ENCODE measurements around the gene PPP2R3B.

DNA sequence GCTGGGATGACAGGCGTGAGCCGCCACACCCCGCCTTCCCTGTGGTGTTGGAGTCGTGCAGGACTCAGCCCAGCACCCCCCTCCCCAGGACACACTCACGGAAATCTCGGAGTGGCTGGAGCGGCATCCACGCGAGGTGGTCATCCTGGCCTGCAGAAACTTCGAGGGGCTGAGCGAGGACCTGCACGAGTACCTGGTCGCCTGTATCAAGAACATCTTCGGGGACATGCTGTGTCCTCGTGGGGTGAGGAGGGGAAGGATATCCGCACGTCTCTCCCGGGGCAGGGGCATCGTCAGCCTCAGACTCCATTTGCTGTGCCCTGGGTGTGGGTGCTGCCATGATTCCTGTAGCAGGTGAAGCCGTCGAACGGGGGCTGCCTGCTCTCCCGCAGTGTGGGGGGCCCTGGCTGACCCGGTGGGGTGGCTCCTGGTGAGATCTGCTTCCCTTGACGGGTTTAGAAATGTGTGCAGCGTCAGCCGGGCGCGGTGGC lies 95.3 kb downstream of the PPP2R3B start:
- TF ChIP-seq, protein P1, sequence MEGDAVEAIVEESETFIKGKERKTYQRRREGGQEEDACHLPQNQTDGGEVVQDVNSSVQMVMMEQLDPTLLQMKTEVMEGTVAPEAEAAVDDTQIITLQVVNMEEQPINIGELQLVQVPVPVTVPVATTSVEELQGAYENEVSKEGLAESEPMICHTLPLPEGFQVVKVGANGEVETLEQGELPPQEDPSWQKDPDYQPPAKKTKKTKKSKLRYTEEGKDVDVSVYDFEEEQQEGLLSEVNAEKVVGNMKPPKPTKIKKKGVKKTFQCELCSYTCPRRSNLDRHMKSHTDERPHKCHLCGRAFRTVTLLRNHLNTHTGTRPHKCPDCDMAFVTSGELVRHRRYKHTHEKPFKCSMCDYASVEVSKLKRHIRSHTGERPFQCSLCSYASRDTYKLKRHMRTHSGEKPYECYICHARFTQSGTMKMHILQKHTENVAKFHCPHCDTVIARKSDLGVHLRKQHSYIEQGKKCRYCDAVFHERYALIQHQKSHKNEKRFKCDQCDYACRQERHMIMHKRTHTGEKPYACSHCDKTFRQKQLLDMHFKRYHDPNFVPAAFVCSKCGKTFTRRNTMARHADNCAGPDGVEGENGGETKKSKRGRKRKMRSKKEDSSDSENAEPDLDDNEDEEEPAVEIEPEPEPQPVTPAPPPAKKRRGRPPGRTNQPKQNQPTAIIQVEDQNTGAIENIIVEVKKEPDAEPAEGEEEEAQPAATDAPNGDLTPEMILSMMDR (IDR thresholded peaks at IDR 0.05): no peak
- TF ChIP-seq POLR2A (IDR thresholded peaks at IDR 0.05): no peak

Data from Peyer's patch (tissue), 4 donors.